NCI-H82 treated with DMSO at 0.1 percent for 48 hours (cell line): ENCODE data around the gene SALL4.
A peak's percentile ranks its signal among the peaks of the same experiment; 100 is the strongest.
"Not testable (repeated sequence)": the region's sequence is repeated elsewhere in the genome, so short reads cannot be mapped to it uniquely, and the experiment has no call there.

Source experiments
- DNase-seq: peaks from one replicate; lab custom pipeline; 2025; ENCODE audit not compliant: unreplicated experiment; lab: John Stamatoyannopoulos, UW

The SALL4 gene

DNA sequence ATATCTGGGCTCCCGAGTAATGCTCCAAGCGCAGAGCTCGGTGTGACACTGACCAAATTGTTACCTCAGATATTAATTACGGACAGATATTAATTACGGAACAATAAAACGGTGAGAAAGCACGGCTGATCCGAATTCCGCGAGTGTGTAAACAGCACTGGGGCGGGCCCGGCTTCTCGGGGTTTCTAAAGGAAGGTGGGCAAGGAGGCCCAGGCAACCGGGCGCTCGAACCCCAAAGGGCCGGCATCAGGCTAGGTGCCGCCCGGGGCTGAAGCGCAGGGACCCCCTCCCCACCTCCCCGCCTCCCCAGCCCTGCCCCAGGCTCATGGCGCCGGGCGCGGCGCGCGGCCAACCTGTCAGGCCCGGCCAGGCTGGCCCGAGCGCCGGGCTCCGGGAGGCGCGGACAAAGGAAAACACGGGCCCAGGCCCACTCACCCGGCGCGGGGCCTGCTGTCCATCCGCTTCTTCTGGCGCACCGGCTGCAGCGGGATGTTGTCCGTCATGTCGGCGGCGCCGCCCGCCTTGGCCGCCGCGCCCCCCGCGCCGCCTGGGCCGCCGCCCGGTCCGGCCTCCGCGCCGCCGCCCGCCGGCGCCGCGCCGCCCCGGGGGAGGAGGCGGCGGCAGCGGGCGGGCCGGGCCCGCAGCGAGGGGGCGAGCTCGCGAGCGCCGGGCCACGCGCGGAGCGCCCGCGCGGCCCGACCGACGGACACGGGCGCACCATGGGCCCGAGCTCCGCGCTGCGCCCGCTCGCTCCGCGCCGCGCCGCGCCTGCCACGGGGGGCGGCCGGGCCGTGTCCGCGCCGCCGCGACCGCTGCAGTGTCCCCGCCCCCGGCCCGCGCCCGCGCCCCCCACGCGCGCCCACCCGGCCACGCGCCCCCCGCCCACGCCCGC lies 34.2 kb downstream of the SALL4 start, which contains the start of gene ATP9A:
TSS of gene ATP9A (minus strand) at position 524 of the 892 bp plus-strand sequence. CDS start at position 503, 21 bp downstream.
- DNase-seq, result no peak

DNA sequence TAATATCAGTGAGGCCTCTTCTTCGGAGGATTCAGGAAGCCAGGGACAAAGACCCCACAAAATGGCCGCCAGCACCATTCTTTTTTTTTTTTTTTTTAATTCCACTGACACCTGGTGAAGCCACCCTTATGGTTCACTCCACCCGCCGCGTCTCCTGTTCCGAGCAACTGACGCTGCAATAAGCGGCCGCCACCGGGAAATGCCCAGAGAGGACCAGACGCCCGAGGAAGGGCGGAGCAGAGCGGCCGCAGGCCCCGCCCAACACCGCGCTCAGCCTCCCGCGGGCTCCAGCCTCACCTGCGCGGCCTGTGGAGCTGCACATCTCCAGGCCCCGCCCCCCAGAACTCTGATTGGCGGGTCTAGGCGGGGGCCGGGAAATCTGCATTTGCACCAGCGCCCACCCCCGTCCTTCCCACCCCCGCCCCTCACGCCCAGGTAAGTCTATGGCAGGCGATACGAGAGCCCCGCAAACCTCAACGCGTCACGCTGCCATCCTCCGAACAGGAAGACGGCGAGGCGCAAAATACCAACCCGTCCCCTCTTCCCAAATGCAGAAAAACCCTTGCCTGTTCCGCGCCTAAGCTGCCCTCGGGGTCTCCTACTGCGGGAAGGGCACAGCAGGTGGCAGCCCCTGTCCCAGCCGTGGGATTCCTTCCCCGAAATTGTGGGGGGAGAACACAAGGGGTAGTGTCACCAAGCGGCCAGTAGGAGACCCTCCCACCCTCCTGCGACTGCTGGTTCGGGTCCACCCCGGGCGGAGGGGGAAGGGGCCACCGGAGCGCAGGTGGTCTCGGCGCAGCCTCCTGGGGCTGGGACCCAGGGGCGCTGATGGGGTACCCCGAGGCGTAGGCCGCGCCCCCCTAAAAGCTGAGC lies 35.1 kb downstream of the SALL4 start:
- DNase-seq, result peak; percentile 72

DNA sequence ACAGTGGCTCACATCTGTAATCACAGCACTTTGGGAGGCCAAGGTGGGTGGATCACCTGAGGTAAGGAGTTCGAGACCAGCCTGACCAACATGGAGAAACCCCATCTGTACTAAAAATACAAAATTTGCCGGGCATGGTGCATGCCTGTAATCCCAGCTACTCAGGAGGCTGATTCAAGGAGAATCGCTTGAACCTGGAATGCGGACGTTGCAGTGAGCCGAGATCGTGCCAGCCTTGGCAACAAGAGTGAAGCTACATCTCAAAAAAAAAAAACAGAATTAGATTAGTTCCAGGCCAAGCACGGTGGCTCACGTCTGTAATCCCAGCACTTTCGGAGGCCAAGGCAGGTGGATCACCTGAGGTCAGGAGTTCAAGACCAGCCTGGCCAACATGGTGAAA lies 36.9 kb downstream of the SALL4 start:
- not testable (repeated sequence) for DNase-seq

DNA sequence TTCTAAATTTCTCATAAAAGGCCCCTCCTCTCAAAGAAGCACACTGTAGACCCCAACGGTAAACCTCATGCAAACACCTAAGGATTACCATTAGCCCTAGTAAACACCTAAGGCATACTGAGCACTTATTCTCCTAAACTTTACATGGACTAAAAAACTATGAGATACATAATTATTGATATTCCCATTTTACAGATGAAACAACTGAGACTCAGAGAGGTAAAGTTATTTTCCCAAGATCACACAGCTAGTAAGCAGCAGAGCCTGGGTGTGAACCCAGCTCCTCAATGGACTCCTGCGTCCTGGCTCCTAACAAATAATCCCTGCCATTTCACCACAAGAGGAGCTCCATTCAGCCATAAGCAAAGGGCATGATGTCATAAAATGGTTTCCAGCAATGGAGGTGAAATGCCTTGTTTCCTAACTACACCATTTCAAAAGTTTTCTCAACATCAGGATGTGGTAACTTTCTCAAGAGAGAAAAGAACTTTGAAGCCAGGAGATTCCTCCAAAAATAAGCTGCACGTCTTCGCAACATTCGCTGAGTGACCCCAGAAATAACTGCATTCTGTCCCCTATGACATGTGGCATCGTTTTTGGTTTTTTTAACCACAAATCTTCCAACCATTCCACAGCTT lies 38.2 kb downstream of the SALL4 start:
- no peak for DNase-seq

DNA sequence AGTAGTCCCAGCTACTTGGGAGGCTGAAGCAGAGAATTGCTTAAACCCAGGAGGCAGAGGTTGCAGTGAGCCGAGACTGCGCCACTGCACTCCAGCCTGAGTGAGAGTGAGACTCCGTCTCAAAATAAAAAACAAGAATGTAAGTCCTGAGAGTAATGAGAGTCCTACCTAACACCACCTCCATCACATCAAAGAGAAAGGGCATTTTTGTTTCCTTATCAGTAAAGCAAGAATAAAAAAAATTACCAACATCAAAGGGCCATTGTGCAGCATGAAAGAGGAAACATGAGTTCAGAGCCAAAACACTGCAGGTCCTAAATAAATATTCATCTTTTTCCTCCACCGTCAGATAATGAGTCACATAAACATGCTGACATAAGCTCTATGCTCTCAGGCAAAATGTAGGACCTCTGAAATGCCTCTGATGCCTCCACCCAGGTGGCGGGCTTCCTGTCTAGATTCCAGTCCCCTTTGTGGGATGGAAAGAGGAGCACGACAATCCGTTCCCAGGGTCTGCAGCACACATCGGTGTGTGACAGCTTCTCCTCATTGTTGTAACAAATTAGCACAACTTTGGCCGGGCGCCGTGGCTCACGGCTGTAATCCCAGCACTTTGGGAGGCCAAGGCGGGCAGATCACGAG lies 41.3 kb downstream of the SALL4 start:
- no peak for DNase-seq

DNA sequence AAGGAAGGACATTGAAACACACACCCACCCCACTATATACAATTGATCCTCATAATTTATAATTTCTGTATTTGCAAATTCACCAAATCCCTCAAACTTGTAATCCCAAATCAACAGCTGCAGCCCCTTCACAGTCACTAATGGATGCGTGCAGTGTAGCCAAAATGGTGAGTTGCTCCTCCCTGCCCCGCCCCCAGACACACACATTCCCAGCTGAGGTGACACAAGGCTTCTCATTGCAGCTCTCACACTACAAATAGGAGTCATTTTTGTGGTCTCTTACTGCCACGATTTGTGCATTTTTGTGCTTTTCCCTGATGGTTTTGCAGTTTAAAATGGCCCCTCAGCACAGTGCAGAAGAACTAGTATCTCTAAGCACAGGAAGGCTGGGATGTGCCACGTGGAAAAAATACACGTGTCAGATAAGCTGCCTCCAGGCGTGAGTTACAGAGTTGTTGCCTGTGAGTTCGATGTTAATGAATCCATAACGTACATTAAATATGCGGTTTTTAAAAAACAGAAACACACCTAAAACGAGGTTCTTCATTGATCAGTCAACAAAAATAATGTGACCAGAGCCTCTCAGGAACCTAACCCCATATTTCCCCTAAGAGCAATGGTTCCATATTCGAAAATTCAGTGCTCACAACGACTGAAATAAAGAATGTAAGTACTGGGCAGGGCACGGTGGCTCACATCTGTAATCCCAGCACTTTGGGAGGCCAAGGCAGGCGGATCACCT lies 42.4 kb downstream of the SALL4 start:
- no peak for DNase-seq

DNA sequence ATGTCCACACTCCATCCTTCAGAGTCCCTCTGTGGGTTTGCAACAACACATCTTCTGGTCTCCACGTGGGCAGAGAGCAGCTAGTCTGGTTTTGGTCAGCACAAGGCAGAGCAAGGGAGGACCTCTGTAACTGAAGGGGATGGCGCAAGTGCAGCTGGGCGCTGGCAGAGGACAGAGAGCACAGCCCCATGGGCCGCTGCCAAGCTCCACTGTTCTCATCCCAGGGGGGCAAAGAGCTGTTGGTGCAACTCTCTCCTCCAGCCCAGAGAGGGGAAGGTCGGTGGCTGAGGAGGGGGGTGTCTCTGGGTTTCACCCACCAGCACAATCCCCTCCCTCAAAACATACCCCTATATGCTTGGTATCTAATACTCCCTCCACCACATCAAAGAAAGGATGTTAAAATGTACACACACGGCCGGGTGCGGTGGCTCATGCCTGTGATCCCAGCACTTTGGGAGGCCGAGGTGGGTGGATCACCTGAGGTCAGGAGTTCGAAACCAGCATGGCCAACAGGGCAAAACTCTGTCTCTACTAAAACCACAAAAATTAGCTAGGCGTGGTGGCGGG lies 43.3 kb downstream of the SALL4 start:
- no peak for DNase-seq

DNA sequence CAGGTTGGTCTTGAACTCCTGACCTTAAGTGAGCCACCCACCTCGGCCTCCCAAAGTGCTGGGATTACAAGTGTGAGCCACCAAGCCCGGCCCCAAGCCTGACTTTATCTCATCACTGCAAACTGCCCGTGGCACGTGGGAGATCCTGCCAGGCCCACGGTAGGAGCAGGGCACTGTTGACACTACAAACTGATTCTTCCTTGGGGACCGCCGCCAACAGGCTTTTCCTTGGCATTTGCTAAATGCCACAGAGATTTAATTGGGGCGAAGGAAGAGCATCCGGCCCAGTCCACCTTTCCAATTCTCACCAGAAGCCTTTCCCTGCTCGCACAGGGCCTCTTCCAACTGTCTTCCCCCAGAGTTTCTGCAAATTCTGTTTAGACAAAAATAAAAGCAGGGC lies 45.1 kb downstream of the SALL4 start:
- no peak for DNase-seq

DNA sequence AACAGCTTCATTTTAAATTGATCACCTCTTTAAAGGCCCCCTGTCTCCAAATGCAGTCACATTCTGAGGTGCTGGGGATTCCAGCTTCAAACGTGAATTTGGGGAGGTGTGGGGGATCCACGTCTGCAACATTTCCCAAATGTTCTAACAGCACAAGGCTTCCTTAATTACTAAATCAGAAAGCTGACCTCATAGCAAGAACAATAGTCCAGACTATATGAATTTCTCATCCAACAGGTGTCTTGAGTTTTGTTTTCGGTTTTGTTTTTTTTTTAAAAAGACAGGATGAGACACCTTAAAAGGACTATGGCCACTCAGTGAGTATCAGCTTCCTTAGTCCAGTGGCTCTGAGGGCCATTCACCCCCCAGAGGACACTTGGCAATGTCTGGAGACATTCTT lies 45.7 kb downstream of the SALL4 start:
- DNase-seq, result no peak

DNA sequence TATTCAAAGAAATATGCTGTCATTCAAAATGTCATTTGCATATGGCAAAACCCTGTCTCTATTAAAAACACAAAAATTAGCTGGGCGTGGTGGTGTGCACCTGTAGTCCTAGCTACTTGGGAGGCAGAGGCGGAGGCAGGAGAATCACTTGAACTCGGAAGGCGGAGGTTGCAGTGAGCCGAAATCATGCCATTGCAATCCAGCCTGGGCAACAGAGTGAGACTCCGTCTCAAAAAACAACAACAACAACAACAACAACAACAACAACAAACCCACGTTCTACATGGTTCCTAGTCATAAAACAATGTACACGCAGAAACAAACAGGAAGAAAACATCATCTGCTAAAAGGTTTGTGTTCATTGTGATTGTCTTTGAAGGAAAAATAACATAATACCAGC lies 49.1 kb downstream of the SALL4 start:
- not testable (repeated sequence) for DNase-seq

DNA sequence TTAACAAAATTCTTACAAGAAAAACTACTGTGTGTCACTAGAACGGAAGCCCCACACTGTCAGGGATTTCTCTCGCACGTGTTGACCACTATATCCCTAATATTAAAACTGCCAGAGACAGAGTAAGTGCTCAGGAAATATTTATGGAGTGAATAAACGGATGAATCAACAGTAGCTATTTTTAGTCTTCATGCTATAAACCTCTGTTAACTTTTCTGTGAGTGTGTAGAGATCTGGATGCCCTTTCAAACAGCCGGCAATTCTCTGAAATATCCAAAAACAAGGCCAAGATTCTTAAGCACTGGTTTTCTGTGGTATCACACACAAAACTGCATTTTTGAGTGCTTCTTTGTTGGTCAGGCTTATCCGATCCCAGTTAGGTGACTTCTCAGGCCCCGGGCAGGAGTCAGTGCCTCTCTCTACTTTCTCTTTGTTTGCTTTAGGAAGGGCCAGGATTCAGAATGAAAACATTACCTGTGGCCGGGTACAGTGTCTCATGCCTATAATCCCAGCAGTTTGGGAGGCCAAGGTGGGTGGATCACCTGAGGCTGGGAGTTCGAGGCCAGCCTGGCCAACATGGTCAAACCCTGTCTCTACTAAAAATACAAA lies 49.9 kb downstream of the SALL4 start:
- no peak for DNase-seq

DNA sequence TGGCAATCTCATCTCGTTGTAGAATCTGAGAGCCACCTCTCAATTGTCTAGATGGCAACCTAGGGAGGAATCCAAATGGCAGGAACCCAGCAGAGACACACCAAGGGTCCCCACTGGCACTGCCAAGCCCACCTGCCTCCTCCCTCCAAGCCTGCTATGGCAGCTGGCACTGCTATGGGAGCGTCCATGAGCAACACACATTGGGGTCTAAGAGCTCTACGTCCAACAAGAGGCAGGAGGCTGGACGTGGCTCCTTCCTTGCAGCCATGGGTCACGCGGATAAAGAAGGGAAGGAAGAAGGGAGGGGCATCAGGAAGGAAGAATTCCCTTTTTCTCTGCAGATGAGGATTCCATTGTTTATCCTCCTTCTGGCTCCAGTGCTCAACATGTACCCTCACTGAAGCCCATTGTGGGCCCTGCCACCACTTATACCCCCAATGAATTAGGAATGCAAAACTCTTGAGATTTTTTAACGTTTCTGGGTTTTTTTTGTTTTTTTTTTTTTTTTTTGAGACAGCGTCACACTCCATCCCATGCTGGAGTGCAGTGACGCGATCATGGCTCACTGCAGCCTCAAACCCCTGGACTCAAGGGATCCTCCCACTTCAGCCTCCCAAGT lies 51.4 kb downstream of the SALL4 start:
- DNase-seq, result no peak

DNA sequence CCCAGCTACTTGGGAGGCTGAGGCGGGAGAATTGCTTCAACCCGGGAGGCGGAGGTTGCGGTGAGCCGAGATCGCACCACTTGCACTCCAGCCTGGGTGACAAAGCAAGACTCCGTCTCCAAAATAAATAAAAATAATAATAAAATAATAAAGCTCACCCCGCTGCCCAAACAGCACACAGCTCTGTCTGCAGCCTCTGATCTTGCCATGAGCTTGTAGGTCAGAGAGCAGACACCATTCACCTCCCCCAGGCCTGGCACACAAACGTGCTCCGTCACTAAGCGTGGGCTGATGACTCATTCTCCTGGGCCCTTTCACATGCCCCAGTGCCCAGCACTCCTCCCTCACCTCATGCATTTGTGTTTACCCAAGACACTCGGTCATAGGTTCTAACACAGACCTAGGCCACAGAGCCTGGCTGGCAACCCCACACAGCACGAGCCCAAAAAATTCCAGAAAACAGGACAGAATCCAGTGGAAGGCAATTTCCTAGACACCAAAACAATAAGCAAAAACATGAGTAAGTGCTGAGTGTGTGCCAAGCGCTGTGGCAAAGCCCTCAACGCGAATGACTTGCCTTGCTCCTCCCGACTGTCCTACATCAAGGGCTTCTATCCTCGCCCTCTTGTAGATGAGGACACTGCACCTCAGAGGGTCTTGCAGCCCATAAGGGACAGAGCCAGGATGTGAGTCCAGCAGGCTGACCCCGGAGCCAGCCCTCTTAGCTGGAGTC lies 52.1 kb downstream of the SALL4 start:
- no peak for DNase-seq

DNA sequence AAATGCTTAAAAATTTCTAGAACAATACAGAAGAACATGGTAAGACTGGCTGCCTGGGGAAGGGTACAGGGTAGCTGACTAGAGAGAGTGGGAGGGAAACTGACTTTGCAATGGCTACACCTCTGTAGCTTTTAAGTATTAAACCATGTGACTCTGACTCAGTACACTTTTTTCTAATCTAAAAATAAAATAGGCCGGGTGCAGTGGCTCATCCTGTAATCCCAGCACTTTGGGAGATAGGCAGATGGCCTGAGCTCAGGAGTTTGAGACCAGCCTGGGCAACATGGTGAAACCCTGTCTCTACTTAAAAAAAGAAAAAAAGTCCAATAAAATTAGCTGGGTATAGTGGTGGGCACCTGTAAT lies 52.7 kb downstream of the SALL4 start:
- DNase-seq, result peak; percentile 13

DNA sequence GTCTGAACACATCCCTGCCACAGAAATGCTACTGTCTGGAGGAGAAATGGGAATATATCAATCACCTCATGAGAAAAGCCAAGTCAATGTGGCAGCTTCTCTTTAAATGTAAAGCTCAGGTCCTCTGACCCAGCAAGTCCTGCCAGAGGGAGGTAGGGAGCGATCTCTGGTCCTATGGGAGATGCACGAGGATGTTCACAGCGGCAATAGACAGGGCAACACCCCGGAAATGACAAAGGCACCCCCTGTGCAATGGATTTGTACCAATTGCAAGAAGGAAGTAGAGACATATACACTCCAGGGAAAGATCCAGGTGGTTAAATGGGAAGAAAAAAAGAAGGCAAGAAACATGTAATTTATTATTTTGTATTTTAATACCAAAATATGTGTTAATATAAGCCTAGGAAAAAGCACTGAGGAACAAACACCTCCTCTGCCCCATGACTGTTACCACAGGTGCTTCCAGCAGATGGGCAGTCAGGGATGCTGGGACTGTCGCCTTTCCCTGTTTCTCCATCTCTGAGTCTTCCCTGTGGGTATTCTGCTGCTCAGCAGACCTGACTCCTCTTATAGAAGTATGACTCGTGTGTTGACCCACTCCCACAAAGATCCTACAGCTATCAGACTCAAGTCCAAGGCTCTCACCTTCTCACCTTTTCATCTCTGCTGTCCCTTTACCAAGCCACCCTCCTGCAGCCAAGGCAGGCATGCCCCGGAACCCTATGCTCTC lies 55.0 kb downstream of the SALL4 start:
- DNase-seq, result no peak

DNA sequence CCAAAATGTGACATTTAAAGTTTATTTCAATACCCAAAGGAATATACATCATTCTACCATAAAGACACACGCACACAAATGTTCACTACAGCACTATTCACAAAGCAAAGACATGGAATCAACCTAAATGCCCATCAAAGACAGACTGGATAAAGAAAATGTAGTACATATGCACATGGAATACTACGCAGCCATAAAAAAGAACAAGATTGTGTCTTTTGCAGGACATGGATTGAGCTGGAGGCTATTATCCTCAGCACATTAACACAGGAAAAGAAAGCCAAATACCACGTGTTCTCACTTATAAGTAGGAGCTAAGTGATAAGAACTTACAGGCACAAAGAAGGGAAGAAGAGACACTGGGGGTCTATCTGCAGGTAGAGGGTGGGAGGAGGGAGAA lies 56.5 kb downstream of the SALL4 start:
- no peak for DNase-seq

DNA sequence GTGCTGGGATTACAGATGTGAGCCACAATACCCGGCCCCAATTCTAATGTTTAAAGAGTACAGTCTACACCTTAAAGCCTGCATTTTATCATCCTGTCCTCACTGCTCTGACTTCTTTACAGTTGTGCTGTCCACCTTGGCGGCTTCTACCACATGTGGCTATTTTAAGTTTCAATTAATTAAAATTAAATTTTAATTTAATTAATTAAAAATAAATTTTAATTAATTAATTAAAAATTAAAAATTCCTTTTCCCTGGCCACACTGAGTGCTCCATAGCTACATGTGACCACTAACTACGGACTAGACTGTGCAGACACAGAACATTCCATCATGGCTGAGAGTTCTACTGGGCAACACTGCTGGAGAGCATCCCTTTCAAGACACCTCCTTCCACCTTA lies 61.5 kb downstream of the SALL4 start:
- DNase-seq, result no peak

DNA sequence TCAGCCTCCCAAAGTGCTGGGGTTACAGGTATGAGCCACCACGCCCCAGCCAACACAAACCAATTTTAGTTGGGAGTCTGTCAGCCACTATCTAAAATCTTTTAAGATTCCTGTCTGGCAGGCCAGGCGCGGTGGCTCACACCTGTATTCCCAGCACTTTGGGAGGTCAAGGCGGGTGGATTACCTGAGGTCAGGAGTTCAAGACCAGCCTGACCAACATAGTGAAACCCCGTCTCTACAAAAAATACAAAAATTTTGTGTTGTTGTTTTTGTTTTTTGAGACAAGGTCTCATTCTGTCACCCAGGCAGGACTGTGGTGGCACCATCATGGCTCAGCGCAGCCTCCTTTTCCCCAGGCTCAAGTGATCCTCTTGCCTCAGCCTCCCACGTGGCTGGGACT lies 62.0 kb downstream of the SALL4 start:
- DNase-seq, result not testable (repeated sequence)
